GM12878 (cell line): ENCODE data around the gene PHLPP1.

Experiments
- CEBPB ChIP-seq, 2 experiments: fragments of 150-350 bp in 1 of 2; IDR thresholded peaks; 2 replicates each; pipeline ENCODE4 v1.6.1; 2012 to 2014; ENCODE audit warnings: low read depth in 2 of 2, low read length in 2 of 2, borderline replicate concordance in 1 of 2, inconsistent platforms in 1 of 2
- DPF2 ChIP-seq: fragments of 450-650 bp; IDR thresholded peaks from 2 replicates; pipeline ENCODE4 v1.6.1; 2017; ENCODE audit warnings: mild to moderate bottlenecking
- EZH2 ChIP-seq: IDR thresholded peaks from 2 replicates; pipeline ENCODE4 v1.6.1; 2012; ENCODE audit warnings: low read depth, mild to moderate bottlenecking, control low read depth, inconsistent platforms, low read length, borderline replicate concordance; ENCODE audit not compliant: control insufficient read depth
- GABPA ChIP-seq: IDR thresholded peaks from 2 replicates; pipeline ENCODE4 v1.6.1; 2014; ENCODE audit warnings: antibody characterized with exemption, low read depth, mild to moderate bottlenecking, inconsistent platforms
- JUND ChIP-seq: IDR thresholded peaks from 2 replicates; pipeline ENCODE4 v1.6.1; 2012; ENCODE audit warnings: low read depth, mild to moderate bottlenecking, low read length, improper control_type of control experiment, moderate library complexity
- MXI1 ChIP-seq: fragments of 150-350 bp; IDR thresholded peaks from 2 replicates; pipeline ENCODE4 v1.6.1; 2011; ENCODE audit warnings: low read depth, mild to moderate bottlenecking, inconsistent platforms, low read length, improper control_type of control experiment
- POLR2AphosphoS2 ChIP-seq: IDR thresholded peaks from 2 replicates; pipeline ENCODE4 v1.6.1; 2011; ENCODE audit warnings: low read depth, mild to moderate bottlenecking, low read length, improper control_type of control experiment, moderate library complexity
- SP1 ChIP-seq: IDR thresholded peaks from one replicate; pipeline ENCODE4 v1.6.1; 2011; ENCODE audit warnings: low read depth, low read length
- SREBF2 ChIP-seq: IDR thresholded peaks from 2 replicates; pipeline ENCODE4 v1.6.1; 2012; ENCODE audit warnings: mild to moderate bottlenecking, low read length
- ZZZ3 ChIP-seq: IDR thresholded peaks from 2 replicates; pipeline ENCODE4 v1.6.1; 2011; ENCODE audit warnings: low read depth; ENCODE audit not compliant: control insufficient read depth, insufficient read length
- TF ChIP-seq, protein P1 (sequence below): IDR thresholded peaks from 2 replicates; pipeline ENCODE4 v1.6.1; 2012; ENCODE audit warnings: low read depth, low read length, improper control_type of control experiment
- TF ChIP-seq, protein P2 (sequence below): IDR thresholded peaks from 2 replicates; pipeline ENCODE4 v1.6.1; 2011; ENCODE audit warnings: low read depth, low read length, improper control_type of control experiment, borderline replicate concordance
- TF ChIP-seq, protein P3 (sequence below), 3 experiments: IDR thresholded peaks in 2 of 3; conservative IDR thresholded peaks in 1 of 3; 2 replicates each; pipeline ENCODE4 v1.5.1; 2011; ENCODE audit warnings: low read depth in 3 of 3, low read length in 3 of 3, mild to moderate bottlenecking in 3 of 3, control low read depth in 2 of 3, moderate library complexity in 2 of 3, inconsistent platforms in 1 of 3, mixed read lengths in 1 of 3; ENCODE audit not compliant: control insufficient read depth in 2 of 3, insufficient read depth in 1 of 3; ENCODE audit errors: extremely low read depth in 1 of 3
- TF ChIP-seq, protein P4 (sequence below): IDR thresholded peaks from 2 replicates; pipeline ENCODE4 v1.6.1; 2012; ENCODE audit warnings: mild to moderate bottlenecking, low read depth, low read length

DNA sequence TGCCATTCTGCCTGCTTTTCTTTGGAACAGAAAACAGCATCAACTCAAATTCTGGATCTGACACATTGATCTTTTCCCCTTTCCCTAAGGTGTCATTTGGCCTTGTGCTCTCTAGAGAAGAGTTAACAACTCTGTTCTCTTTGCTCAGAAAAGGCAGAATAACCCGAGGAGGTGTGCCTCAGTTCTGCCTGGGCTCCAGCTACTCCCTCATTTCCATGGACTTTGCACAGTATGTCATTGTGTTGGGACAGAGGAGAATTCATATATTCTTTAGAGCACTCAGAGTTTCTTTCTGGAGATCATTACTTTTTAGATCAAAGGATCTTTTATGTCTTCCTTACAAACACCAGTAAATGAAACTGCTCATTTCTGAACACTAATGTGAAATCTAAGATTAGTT lies 249.1 kb downstream of the PHLPP1 start:
- TF ChIP-seq, protein P1, sequence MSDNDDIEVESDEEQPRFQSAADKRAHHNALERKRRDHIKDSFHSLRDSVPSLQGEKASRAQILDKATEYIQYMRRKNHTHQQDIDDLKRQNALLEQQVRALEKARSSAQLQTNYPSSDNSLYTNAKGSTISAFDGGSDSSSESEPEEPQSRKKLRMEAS, result no peak
- TF ChIP-seq, protein P2, sequence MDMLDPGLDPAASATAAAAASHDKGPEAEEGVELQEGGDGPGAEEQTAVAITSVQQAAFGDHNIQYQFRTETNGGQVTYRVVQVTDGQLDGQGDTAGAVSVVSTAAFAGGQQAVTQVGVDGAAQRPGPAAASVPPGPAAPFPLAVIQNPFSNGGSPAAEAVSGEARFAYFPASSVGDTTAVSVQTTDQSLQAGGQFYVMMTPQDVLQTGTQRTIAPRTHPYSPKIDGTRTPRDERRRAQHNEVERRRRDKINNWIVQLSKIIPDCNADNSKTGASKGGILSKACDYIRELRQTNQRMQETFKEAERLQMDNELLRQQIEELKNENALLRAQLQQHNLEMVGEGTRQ, result no peak
- no peak for TF ChIP-seq MXI1
- TF ChIP-seq ZZZ3, result no peak
- TF ChIP-seq GABPA, result no peak
- TF ChIP-seq, protein P3, sequence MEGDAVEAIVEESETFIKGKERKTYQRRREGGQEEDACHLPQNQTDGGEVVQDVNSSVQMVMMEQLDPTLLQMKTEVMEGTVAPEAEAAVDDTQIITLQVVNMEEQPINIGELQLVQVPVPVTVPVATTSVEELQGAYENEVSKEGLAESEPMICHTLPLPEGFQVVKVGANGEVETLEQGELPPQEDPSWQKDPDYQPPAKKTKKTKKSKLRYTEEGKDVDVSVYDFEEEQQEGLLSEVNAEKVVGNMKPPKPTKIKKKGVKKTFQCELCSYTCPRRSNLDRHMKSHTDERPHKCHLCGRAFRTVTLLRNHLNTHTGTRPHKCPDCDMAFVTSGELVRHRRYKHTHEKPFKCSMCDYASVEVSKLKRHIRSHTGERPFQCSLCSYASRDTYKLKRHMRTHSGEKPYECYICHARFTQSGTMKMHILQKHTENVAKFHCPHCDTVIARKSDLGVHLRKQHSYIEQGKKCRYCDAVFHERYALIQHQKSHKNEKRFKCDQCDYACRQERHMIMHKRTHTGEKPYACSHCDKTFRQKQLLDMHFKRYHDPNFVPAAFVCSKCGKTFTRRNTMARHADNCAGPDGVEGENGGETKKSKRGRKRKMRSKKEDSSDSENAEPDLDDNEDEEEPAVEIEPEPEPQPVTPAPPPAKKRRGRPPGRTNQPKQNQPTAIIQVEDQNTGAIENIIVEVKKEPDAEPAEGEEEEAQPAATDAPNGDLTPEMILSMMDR (IDR thresholded peaks at IDR 0.05 in 2 of 3, conservative IDR thresholded peaks at IDR 0.05 in 1 of 3; ENCODE audit: control insufficient read depth in 2 of 3, extremely low read depth in 1 of 3, insufficient read depth in 1 of 3, low read depth in 3 of 3, low read length in 3 of 3), result no peak
- TF ChIP-seq EZH2, result no peak
- TF ChIP-seq POLR2AphosphoS2, result no peak
- TF ChIP-seq DPF2, result no peak
- TF ChIP-seq SP1, result no peak
- TF ChIP-seq JUND, result no peak
- TF ChIP-seq SREBF2, result no peak
- no peak for TF ChIP-seq CEBPB (IDR thresholded peaks at IDR 0.05; ENCODE audit: borderline replicate concordance in 1 of 2, low read depth in 2 of 2, low read length in 2 of 2)
- TF ChIP-seq, protein P4, sequence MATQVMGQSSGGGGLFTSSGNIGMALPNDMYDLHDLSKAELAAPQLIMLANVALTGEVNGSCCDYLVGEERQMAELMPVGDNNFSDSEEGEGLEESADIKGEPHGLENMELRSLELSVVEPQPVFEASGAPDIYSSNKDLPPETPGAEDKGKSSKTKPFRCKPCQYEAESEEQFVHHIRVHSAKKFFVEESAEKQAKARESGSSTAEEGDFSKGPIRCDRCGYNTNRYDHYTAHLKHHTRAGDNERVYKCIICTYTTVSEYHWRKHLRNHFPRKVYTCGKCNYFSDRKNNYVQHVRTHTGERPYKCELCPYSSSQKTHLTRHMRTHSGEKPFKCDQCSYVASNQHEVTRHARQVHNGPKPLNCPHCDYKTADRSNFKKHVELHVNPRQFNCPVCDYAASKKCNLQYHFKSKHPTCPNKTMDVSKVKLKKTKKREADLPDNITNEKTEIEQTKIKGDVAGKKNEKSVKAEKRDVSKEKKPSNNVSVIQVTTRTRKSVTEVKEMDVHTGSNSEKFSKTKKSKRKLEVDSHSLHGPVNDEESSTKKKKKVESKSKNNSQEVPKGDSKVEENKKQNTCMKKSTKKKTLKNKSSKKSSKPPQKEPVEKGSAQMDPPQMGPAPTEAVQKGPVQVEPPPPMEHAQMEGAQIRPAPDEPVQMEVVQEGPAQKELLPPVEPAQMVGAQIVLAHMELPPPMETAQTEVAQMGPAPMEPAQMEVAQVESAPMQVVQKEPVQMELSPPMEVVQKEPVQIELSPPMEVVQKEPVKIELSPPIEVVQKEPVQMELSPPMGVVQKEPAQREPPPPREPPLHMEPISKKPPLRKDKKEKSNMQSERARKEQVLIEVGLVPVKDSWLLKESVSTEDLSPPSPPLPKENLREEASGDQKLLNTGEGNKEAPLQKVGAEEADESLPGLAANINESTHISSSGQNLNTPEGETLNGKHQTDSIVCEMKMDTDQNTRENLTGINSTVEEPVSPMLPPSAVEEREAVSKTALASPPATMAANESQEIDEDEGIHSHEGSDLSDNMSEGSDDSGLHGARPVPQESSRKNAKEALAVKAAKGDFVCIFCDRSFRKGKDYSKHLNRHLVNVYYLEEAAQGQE, result no peak
